IMR-90 (cell line): ENCODE results near the gene MYT1. TPM values are rescaled to one million over a fixed set of nuclear protein-coding genes. Genes with fewer than 3 reads are reported as not detected.
"Not testable (repeated sequence)": the region's sequence is repeated elsewhere in the genome, so short reads cannot be mapped to it uniquely, and the experiment has no call there.

Source experiments
- ATAC-seq: fragments of 200-7000 bp; cut with Tn5 transposase; 2 replicates; pipeline ENCODE4 v1.9.1; 2020; ENCODE audit warnings: low read depth, mild to moderate bottlenecking, moderate library complexity
- BruUV-seq: library from RNA; stranded (reverse); fragments of 400-500 nt; replicated peaks from 2 replicates; lab custom pipeline; 2021; lab: Mats Ljungman, UMichigan
- CTCF ChIA-PET: fragments of 300-600 bp; formaldehyde crosslinking; extraction: SDS; loops from one replicate; lab custom pipeline; 2021; ENCODE audit warnings: antibody characterized with exemption; lab: Yijun Ruan, JAX
- POLR2A ChIA-PET: fragments of 300-600 bp; sonication (Branson Sonifier 250); formaldehyde crosslinking; loops from one replicate; lab custom pipeline; 2022; ENCODE audit warnings: antibody characterized with exemption; ENCODE audit not compliant: unreplicated experiment; lab: Charles Lee
- DNase-seq: peaks from one replicate; pipeline ENCODE4 v3.0.0; 2013
- H2AFZ ChIP-seq: replicated peaks from 2 replicates; pipeline ENCODE3; 2013; ENCODE audit warnings: low read length, mild to moderate bottlenecking; ENCODE audit not compliant: poor library complexity
- H2AK5ac ChIP-seq: 2 replicates; pipeline ENCODE4 v1.6.1; 2013; ENCODE audit warnings: low read depth, low read length, inconsistent platforms
- H2AK9ac ChIP-seq: replicated peaks from 2 replicates; pipeline ENCODE3; 2013; ENCODE audit warnings: mild to moderate bottlenecking, low read depth, low read length, moderate library complexity; ENCODE audit not compliant: poor library complexity
- H2BK120ac ChIP-seq: 2 replicates; pipeline ENCODE4 v1.6.1; 2013; ENCODE audit warnings: low read depth, low read length, inconsistent platforms
- H2BK15ac ChIP-seq: 3 replicates; pipeline ENCODE4 v1.6.1; 2013; ENCODE audit warnings: low read depth, low read length, inconsistent platforms
- H2BK20ac ChIP-seq: 2 replicates; pipeline ENCODE4 v1.6.1; 2013; ENCODE audit warnings: low read depth, mild to moderate bottlenecking, inconsistent platforms, low read length, moderate library complexity
- H2BK5ac ChIP-seq: 2 replicates; pipeline ENCODE4 v1.6.1; 2013; ENCODE audit warnings: mild to moderate bottlenecking, low read depth, low read length, inconsistent platforms; ENCODE audit not compliant: poor library complexity, severe bottlenecking
- H3K14ac ChIP-seq: replicated peaks from 2 replicates; pipeline ENCODE4 v1.6.1; 2013; ENCODE audit warnings: low read depth, low read length, inconsistent platforms
- H3K18ac ChIP-seq: 2 replicates; pipeline ENCODE4 v1.6.1; 2013; ENCODE audit warnings: low read depth, low read length, control low read depth
- H3K23ac ChIP-seq: 2 replicates; pipeline ENCODE4 v1.6.1; 2013; ENCODE audit warnings: low read depth, low read length, inconsistent platforms
- H3K27ac ChIP-seq: 2 replicates; pipeline ENCODE4 v1.5.1; 2013; ENCODE audit warnings: mild to moderate bottlenecking, control low read depth, low read length; ENCODE audit not compliant: insufficient read depth
- H3K27me3 ChIP-seq: 2 replicates; pipeline ENCODE4 v1.6.1; 2013; ENCODE audit warnings: low read length; ENCODE audit not compliant: control insufficient read depth, insufficient read depth
- H3K36me3 ChIP-seq: 2 replicates; pipeline ENCODE4 v1.6.1; 2013; ENCODE audit warnings: low read length, mixed read lengths; ENCODE audit not compliant: control insufficient read depth, insufficient read depth
- H3K4ac ChIP-seq: 2 replicates; pipeline ENCODE4 v1.6.1; 2013; ENCODE audit warnings: low read depth, low read length, inconsistent platforms
- H3K4me1 ChIP-seq: 2 replicates; pipeline ENCODE4 v1.6.1; 2013; ENCODE audit warnings: low read length, mixed read lengths; ENCODE audit not compliant: control insufficient read depth, insufficient read depth
- H3K4me2 ChIP-seq: 2 replicates; pipeline ENCODE4 v1.6.1; 2013; ENCODE audit warnings: low read depth, mild to moderate bottlenecking, control low read depth, low read length, moderate library complexity
- H3K4me3 ChIP-seq: 2 replicates; pipeline ENCODE4 v1.5.1; 2013; ENCODE audit warnings: low read depth, mild to moderate bottlenecking, control low read depth, low read length, moderate library complexity; ENCODE audit not compliant: insufficient read depth
- H3K56ac ChIP-seq: 2 replicates; pipeline ENCODE4 v1.6.1; 2013; ENCODE audit warnings: low read length, inconsistent platforms; ENCODE audit not compliant: insufficient read depth; ENCODE audit errors: extremely low read depth
- H3K79me1 ChIP-seq, 2 experiments: 2 replicates each; pipeline ENCODE4 v1.6.1; 2013; ENCODE audit warnings: low read length in 2 of 2, inconsistent platforms in 1 of 2, low read depth in 1 of 2
- H3K9ac ChIP-seq: 2 replicates; pipeline ENCODE4 v1.6.1; 2013; ENCODE audit warnings: low read depth, low read length, control low read depth
- H3K9me1 ChIP-seq: 2 replicates; pipeline ENCODE4 v1.6.1; 2013; ENCODE audit warnings: low read length, inconsistent platforms; ENCODE audit not compliant: insufficient read depth
- H3K9me3 ChIP-seq: 2 replicates; pipeline ENCODE4 v1.6.1; 2013; ENCODE audit warnings: low read length; ENCODE audit not compliant: control insufficient read depth, insufficient read depth
- H4K20me1 ChIP-seq: 2 replicates; pipeline ENCODE4 v1.6.1; 2013; ENCODE audit warnings: low read length, inconsistent platforms; ENCODE audit not compliant: insufficient read depth
- H4K5ac ChIP-seq: 2 replicates; pipeline ENCODE4 v1.6.1; 2013; ENCODE audit warnings: mild to moderate bottlenecking, low read depth, low read length, control low read depth
- H4K8ac ChIP-seq, 2 experiments: 2 replicates each; pipeline ENCODE4 v1.6.1; 2013; ENCODE audit warnings: low read depth in 2 of 2, low read length in 2 of 2, control low read depth in 1 of 2, inconsistent platforms in 1 of 2
- H4K91ac ChIP-seq: 2 replicates; pipeline ENCODE4 v1.6.1; 2013; ENCODE audit warnings: low read depth, low read length, inconsistent platforms; ENCODE audit not compliant: insufficient read depth
- WGBS, 2 experiments: methylation state at CpG; one replicate each; pipeline versions ENCODE4 v1.1.5 to v1.1.7; 2013; ENCODE audit warnings: missing lambda C conversion rate in 2 of 2; ENCODE audit not compliant: insufficient read length in 1 of 2; ENCODE audit errors: extremely low coverage in 2 of 2; 5-methylcytosine and 5-hydroxymethylcytosine counted together
- dilution Hi-C: fragments of 300-500 bp; cut with HindIII; formaldehyde crosslinking; loops from one replicate; pipeline ENCODE4 v1.14.3; 2018; ENCODE audit warnings: low sequenced_read_pairs; ENCODE audit not compliant: unreplicated experiment
- in situ Hi-C: fragments of 300-500 bp; cut with MboI; formaldehyde crosslinking; loops from 3 replicates; pipeline ENCODE4 v1.14.3; 2019; ENCODE audit warnings: low sequenced_read_pairs, inconsistent platforms, mixed read lengths
- intact Hi-C: fragments of 100-400 bp; cut with micrococcal nuclease; formaldehyde crosslinking; loops from 2 replicates; pipeline ENCODE4 v1.10.0; 2022
- polyA plus RNA-seq, 3 experiments: library from polyadenylated mRNA; depleted of rRNA; stranded (reverse); fragments of >200 nt; gene quantifications; 2 replicates each; pipeline ENCODE4 v1.2.3, GENCODE V29; 2012; ENCODE audit warnings: low replicate concordance in 1 of 3
- total RNA-seq: library from RNA; depleted of rRNA; stranded (reverse); fragments of >200 nt; gene quantifications from 2 replicates; pipeline ENCODE4 v1.2.3, GENCODE V29; 2012

MYT1 gene
- total and polyA plus RNA-seq, 2 of the 4 experiments (the other 2 are of a cell fraction): not detected

- H4K5ac ChIP-seq, H3K4ac ChIP-seq, H3K9me1 ChIP-seq, H4K8ac ChIP-seq, H3K14ac ChIP-seq, H2AK9ac ChIP-seq, H3K9ac ChIP-seq, H3K79me1 ChIP-seq, H2BK15ac ChIP-seq, H3K9me3 ChIP-seq, BruUV-seq, H2BK120ac ChIP-seq, H3K4me3 ChIP-seq, H3K36me3 ChIP-seq, POLR2A ChIA-PET, H3K4me1 ChIP-seq, H2BK20ac ChIP-seq, H2BK5ac ChIP-seq, H4K91ac ChIP-seq, H3K18ac ChIP-seq, H3K27ac ChIP-seq, H2AK5ac ChIP-seq, in situ Hi-C loops, H3K4me2 ChIP-seq, CTCF ChIA-PET, ATAC-seq, H2AFZ ChIP-seq, dilution Hi-C loops, DNase-seq, H3K56ac ChIP-seq, H3K23ac ChIP-seq, H4K20me1 ChIP-seq, intact Hi-C loops: not testable (repeated sequence)
- H3K27me3 ChIP-seq: peaks cover 13% of the 10 kb centered on the region
- WGBS, 2 experiments: 72% methylated on average over 16 of the region's 20 CpGs; no CpG with 5 or more reads in 1 of the 2 experiments
These were observed 29.5 kb upstream of the MYT1 start for GRCh38 chr20:64134744-64135143.
